CD1c-positive myeloid dendritic cell (primary cell): ENCODE results near the gene DOK7.
A peak's percentile ranks its signal among the peaks of the same experiment; 100 is the strongest.

Experiments used
- DNase-seq: peaks from one replicate; pipeline ENCODE4 v3.0.0-alpha.2; 2016; ENCODE audit errors: extremely low spot score

Gene DOK7

GRCh38 chr4:3475041-3475712, 12.1 kb downstream of the DOK7 start:
- DNase-seq = no peak

GRCh38 chr4:3475713-3476260, 12.7 kb downstream of the DOK7 start:
- no peak for DNase-seq

GRCh38 chr4:3476341-3476747, 13.2 kb downstream of the DOK7 start:
- DNase-seq = no peak

- DNase-seq = no peak
Measured at GRCh38 chr4:3476936-3477749, 14.0 kb downstream of the DOK7 start.

- DNase-seq = no peak
Measured at GRCh38 chr4:3477750-3478430, 14.8 kb downstream of the DOK7 start.

DNA sequence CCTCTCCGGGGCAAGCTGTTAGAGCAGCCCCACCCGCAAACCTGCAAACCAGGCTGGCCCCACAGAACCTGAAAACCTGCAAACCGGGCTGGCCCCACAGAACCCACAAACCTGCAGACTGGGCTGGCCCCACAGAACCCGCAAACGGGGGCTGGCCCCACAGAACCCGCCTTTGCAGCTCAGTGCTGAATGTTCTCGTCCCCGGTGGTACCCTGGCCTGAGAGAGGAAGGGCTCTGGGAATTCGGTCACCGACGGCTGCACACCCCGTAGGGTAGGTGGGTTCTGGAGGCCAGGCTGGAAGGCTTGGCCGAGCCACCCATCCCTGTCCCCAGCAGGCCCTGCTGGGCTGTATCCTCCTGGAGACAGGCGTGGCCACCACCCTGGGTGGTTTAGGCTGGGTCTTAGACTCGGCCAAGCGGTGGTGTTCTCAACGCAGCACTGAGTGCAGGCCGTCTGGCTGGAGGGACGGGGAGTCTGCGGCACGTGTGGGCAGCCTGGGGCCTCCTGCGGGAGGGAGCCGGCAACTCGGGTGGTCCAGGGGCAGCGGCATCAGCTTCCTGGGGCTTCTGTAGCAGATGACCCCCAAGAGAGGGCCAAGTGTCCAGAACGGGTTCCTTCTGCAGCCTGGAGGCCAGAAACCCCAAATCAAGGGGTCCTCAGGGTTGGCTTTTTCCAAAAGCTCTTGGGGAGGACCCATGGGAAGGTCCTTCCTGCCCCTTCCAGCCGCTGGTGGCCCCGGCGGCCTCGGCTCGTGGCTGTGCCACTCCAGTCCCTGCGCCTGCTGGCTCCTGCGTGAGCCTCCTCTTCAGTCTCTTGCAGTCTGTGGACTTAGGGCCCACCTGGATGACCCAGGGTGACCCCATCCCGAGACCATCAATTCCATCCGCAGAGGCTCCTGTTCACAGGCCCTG, 15.6 kb downstream of the DOK7 start:
- no peak for DNase-seq

DNA sequence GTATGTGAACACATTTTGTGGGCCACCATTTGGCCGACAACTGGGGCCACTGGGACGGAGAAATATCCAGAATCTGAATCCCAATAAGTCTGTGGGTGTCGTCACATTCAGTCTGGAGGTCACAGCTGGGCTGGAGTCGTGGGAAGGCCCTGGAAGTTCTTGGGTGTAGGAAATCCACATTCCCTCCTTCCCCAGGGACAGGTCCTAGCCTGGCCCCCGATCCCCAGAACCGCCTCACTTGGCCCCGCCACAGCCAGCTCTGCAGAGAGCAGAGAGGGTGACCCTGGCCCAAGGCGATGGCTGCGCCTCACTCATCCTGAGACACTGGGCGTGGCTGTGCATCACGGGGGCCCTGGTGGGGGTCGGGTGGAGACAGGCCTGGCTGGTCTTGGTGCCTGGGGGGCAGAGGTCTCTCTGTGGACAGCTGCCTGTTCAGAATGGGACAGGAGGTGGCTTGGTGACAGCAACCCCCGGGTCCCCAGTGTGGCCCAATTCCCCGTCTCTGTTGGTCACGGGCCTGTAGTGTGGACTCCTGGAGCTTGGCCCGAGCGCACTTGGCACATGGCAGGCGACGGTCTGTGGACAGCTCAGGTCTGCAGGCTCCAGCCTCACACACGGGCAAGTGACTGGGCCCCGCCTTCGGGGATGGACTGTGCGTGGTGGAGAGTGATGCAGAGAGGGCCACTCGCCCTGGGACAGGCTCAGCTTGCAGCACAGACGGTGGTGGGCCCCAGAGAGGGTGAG, 16.4 kb downstream of the DOK7 start:
- DNase-seq = no peak

GRCh38 chr4:3480528-3481112, 17.5 kb downstream of the DOK7 start:
- DNase-seq = peak; percentile 81

DNA sequence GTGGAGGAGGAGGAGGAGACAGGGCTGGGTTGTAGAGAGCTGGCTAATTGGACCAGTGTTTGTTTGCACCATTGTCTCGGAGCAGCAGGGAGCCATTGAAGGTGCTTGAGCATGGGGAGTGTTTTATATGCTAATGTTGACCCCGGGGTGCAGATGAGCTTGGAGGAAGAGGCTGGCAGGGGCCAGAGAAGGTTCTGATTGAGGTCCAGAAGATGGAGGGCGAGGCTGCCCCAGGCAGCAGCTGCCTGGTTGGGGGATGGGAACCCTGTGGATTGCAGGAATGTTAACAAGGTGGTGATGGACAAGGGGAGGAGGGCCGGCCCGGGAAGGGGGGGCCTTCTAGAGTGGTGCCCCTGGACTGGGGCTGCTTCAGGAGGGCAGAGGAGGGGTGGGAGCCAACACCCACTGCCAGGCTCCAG, 18.0 kb downstream of the DOK7 start:
- no peak for DNase-seq

DNA sequence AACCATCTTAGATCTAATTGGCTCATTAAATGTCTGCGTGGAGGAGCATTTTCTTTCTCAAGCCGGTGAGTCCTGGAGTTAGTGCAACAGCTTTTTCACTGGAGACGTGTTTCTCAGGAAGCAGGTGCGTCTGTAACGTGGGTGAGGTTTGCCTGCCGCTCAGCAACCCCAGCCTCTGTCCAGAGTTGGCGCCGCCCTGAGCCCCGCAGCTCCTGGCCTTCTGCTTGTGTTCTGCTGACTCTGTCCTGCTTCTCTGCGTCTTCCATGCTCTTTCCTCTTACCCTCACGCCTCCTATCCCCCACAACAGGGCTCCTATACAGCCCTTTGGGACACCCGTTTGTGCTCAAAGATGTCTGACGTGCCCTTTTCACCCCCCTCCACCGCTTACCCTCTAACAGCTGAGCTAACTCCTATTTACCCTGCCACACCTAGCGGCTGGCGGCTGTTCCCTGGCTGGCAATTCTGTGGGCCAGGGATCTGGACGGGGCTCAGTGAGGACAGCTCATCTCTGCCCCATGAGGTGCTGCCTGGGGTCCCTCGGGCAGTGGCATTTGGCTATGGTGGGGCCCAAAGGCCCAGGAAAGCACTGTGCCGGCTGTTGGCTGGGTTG, 18.8 kb downstream of the DOK7 start:
- DNase-seq = no peak

DNA sequence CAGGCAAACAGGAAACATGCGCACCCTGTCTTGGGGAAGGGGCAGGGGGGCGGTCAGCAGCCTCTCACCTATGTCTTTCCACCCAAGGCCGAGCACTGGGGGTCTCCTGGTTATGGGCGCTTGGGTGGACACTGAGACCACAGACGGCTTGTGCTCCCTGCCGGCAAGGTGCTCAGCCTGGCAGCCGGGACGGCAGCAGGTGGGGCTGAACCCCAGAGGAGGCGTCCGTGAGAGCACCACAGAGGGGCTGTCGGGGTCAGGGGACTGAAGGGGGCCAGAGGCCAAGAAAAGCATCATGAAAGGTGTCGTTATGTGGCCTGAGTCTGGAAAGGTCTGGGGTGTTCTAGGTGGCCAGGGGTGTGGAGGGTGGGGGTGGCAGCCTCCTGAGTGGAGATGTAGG, 19.6 kb downstream of the DOK7 start:
- no peak for DNase-seq

- DNase-seq = peak; percentile 28
Measured at GRCh38 chr4:3483471-3483921, 20.4 kb downstream of the DOK7 start.

GRCh38 chr4:3484057-3484973, 21.2 kb downstream of the DOK7 start:
- peak; percentile 61 for DNase-seq

DNA sequence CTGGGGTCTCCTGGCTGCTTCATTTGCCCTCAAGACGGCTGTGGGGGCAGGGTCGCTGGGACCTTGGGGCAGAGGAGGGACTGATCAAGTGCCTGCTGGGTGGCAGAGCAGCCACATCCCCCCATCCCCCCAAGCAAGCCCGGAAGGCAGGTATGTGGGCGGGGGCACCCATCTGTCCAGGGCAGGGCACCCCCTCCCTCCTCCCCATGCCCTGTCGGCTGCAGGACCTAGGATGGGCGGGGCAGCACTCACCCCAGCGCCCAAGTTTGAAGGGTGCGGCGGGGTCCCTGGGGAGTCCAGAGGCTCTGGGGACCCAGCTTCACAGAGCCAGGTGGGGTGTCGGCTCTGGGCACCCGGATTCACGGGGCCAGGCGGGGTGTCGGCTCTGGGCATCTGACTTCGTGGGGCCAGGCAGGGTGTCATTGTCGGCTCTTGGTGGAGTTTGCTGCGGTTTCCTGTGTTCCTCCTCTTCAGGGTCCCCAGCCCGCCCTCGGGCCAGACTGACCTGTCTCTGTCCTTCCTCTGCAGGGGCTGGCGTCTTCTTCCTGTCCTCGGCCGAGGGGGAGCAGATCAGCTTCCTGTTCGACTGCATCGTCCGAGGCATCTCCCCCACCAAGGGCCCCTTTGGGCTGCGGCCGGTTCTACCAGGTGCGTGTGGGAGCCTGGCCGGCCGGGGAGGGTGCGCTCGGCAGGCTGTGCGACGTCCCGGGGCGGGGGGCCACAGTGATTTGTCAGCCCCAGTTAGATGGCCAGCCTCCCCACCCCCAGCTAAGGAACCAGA, 22.1 kb downstream of the DOK7 start:
- peak; percentile 18 for DNase-seq

GRCh38 chr4:3485886-3486540, 22.9 kb downstream of the DOK7 start:
- no peak for DNase-seq

- DNase-seq = no peak
Measured at GRCh38 chr4:3486541-3487540, 23.7 kb downstream of the DOK7 start.
